Ishikawa (cell line): ENCODE results near the gene NDOR1.

Experiments
- CEBPB ChIP-seq: IDR thresholded peaks from 2 replicates; pipeline ENCODE4 v1.6.1; 2012
- CREB1 ChIP-seq: IDR thresholded peaks from 2 replicates; pipeline ENCODE4 v1.6.1; 2012; ENCODE audit warnings: low read depth
- EGR1 ChIP-seq: IDR thresholded peaks from 2 replicates; pipeline ENCODE4 v1.6.1; 2012
- EP300 ChIP-seq: IDR thresholded peaks from 2 replicates; pipeline ENCODE4 v1.6.1; 2012; ENCODE audit warnings: borderline replicate concordance
- FOXM1 ChIP-seq: IDR thresholded peaks from 2 replicates; pipeline ENCODE4 v1.6.1; 2012; ENCODE audit warnings: low read depth, borderline replicate concordance
- MAX ChIP-seq: IDR thresholded peaks from 2 replicates; pipeline ENCODE4 v1.6.1; 2012
- NFIC ChIP-seq: IDR thresholded peaks from 2 replicates; pipeline ENCODE4 v1.6.1; 2012
- RAD21 ChIP-seq: IDR thresholded peaks from 2 replicates; pipeline ENCODE4 v1.6.1; 2012; ENCODE audit warnings: low read depth
- TAF1 ChIP-seq: IDR thresholded peaks from 2 replicates; pipeline ENCODE4 v1.6.1; 2012; ENCODE audit warnings: low read depth, mild to moderate bottlenecking
- TCF12 ChIP-seq: IDR thresholded peaks from 2 replicates; pipeline ENCODE4 v1.6.1; 2012; ENCODE audit warnings: low read depth
- TEAD4 ChIP-seq: IDR thresholded peaks from 2 replicates; pipeline ENCODE4 v1.6.1; 2012
- ZBTB7A ChIP-seq: IDR thresholded peaks from 2 replicates; pipeline ENCODE4 v1.6.1; 2012; ENCODE audit warnings: low read depth
- TF ChIP-seq, protein P1 (sequence below): IDR thresholded peaks from 2 replicates; pipeline ENCODE4 v1.6.1; 2012
- TF ChIP-seq, protein P2 (sequence below): IDR thresholded peaks from 2 replicates; pipeline ENCODE4 v1.6.1; 2012; ENCODE audit warnings: low read depth, mild to moderate bottlenecking

The NDOR1 gene

GRCh38 chr9:137192448-137192780 lies 13.1 kb upstream of the NDOR1 start:
- no peak for TF ChIP-seq CREB1
- TF ChIP-seq TEAD4: no peak
- TF ChIP-seq, protein P1, sequence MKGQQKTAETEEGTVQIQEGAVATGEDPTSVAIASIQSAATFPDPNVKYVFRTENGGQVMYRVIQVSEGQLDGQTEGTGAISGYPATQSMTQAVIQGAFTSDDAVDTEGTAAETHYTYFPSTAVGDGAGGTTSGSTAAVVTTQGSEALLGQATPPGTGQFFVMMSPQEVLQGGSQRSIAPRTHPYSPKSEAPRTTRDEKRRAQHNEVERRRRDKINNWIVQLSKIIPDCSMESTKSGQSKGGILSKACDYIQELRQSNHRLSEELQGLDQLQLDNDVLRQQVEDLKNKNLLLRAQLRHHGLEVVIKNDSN: no peak

- TF ChIP-seq, protein P2, sequence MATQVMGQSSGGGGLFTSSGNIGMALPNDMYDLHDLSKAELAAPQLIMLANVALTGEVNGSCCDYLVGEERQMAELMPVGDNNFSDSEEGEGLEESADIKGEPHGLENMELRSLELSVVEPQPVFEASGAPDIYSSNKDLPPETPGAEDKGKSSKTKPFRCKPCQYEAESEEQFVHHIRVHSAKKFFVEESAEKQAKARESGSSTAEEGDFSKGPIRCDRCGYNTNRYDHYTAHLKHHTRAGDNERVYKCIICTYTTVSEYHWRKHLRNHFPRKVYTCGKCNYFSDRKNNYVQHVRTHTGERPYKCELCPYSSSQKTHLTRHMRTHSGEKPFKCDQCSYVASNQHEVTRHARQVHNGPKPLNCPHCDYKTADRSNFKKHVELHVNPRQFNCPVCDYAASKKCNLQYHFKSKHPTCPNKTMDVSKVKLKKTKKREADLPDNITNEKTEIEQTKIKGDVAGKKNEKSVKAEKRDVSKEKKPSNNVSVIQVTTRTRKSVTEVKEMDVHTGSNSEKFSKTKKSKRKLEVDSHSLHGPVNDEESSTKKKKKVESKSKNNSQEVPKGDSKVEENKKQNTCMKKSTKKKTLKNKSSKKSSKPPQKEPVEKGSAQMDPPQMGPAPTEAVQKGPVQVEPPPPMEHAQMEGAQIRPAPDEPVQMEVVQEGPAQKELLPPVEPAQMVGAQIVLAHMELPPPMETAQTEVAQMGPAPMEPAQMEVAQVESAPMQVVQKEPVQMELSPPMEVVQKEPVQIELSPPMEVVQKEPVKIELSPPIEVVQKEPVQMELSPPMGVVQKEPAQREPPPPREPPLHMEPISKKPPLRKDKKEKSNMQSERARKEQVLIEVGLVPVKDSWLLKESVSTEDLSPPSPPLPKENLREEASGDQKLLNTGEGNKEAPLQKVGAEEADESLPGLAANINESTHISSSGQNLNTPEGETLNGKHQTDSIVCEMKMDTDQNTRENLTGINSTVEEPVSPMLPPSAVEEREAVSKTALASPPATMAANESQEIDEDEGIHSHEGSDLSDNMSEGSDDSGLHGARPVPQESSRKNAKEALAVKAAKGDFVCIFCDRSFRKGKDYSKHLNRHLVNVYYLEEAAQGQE: no peak
- TF ChIP-seq MAX: no peak
- TF ChIP-seq TAF1: no peak
- no peak for TF ChIP-seq CEBPB
- no peak for TF ChIP-seq NFIC
- TF ChIP-seq RAD21: no peak
- no peak for TF ChIP-seq TCF12
These were observed 12.6 kb upstream of the NDOR1 start for GRCh38 chr9:137192859-137193258.

DNA sequence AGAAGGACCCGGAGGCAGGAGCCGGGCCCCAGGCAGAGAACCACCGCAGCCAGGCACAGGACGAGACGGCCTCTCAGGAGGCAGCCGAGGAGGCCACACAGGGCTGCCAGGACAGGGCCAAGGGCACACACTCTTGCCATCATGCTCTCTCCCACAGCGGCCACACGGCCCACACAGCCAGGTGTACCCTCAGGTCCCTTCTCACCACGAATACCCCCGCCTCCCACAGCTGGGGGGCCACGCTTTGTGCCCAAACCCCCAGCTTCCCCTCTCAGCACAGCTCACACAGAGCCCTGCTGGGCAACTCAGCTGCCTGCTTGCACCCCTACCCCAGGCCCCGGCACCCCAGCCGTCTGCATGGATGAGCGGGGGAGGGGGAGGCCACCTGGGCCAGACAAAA lies 11.7 kb upstream of the NDOR1 start:
- no peak for TF ChIP-seq TCF12
- no peak for TF ChIP-seq MAX
- TF ChIP-seq, protein P1: no peak
- TF ChIP-seq ZBTB7A: no peak
- TF ChIP-seq CREB1: no peak
- no peak for TF ChIP-seq TAF1
- TF ChIP-seq FOXM1: no peak
- no peak for TF ChIP-seq EGR1
- no peak for TF ChIP-seq NFIC

DNA sequence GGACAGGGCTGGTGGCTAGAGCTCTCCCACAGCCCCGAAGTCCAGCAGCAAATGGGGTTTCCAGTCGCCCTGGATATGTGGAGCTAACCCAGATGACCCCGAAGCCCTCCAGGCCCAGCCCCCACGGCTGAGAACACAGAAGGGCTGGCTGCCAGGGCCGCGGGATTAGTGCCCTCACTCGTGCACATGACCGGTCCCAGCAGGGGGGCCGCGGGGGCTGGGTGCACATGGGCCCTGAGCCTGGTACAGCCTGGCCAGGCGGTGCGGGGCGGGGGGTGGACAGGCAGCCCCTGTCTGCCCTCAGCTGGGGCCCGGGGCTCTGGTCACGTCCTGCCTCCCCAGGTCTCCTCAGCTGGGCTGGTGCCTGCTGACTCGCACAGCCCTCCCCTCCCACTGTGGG lies 11.1 kb upstream of the NDOR1 start:
- TF ChIP-seq EGR1 (no peak), NFIC (peak; percentile 68), ZBTB7A (no peak; the same call in 1 of the 2 replicates), TCF12 (0 out of 2 replicates have a peak, but pooled peaks have one; percentile 36)
- TF ChIP-seq, protein P1: 0 out of 2 replicates have a peak, but pooled peaks have one; percentile 37

DNA sequence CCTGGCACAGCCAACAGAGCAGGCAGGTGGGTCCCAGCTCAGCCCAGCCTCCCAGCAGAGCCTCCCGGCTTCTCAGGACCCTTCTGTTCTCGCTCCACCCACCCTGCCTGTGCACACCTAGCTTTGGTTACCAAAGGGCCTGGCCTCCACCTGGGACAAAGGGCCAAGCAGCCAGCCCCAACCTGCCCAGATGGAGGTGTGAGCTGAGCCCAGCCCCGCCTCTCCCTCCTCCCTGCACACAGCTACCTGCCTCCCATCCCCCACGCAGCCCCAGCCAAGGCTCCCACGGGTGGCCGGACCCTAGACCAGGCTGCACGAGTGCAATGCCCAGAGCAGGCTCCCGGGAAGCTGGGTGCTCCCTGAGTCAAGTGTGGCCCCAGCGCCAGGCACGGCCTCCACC lies 10.6 kb upstream of the NDOR1 start:
- TF ChIP-seq EP300: no peak
- TF ChIP-seq MAX: 0 out of 2 replicates have a peak, but pooled peaks have one; percentile 10

DNA sequence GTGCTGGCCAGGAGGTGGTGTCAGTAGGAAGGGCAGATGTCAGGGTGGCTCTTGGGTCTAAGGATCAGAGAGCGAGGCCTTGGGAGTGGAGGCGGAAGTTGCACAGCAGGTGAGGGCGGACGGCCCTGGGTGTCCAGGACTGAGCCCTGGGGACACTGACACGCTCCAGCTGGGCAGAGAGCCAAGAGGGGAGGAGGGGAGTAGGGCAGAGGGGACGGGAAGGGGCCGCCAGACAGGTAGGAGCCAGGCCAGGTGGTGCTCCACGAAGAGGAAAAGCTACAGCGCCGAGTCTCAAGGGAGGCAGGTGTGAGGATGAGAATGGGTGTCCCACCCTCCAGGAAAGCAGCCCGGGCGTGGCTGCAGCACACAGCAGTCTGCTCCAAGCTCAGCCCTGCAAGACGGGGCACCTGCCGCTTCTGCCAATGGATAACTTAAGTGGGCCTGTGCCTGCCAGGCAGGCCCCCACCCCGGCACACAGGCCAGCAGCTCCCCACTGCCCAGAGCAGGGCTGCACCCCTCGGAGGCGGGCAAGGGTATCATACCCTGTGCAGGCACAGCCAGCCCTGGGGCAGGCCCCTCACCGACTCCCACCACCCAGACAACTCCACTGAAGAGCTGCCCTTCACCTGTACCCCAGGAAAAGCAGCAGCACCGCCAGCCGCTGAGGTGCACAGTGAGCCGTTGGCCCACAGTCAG lies 9.8 kb upstream of the NDOR1 start:
- TF ChIP-seq EP300 (0 out of 2 replicates have a peak, but pooled peaks have one; percentile 35), CREB1 (no peak), RAD21 (no peak), ZBTB7A (peak; percentile 61; the same call in 1 of the 2 replicates), NFIC (peak; percentile 90)
- TF ChIP-seq, protein P1: no peak

DNA sequence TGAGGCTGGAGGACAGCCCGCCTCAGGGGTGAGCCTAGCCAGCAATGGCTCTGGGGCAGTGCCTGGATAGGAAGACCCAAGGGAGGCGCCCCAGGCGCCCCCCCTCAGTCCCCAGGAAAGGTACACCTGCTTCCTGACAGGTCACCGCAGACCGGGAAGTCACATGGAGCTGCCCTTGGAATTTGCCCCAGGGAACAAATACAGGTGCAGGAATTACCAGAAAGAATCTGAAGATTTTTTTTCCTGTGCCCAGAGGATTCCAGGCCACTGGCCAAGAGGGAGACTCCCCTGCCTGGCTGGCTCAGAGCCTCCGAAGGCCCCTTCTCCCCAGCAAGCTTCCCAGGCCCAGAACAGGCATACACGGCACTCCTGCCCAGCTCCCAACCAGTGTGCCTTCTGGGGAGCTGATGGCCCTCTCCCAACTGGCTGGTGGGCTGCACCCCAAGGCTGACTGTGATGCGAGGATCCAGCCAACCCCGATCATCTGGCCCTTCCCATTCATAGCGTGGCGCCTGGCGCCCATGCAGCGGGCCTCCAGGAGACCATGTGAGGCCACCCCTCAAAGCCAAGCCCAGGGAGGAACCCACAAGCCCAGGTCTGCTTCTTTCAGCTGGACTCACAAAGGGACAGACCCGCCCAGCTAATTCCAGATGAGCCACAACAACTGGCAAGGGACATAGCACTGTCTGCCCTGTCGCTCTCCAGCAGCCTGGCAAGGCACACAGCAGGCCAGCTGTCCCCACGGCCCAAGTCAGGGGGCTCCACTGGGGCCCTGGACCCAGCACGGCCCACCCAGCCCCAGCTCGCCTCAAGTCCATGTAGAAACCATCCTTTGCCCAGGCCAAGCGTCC lies 7.2 kb upstream of the NDOR1 start:
- TF ChIP-seq, protein P1: peak; percentile 83
- TF ChIP-seq FOXM1 (no peak), TAF1 (no peak), TEAD4 (peak; percentile 79), NFIC (peak; percentile 60), MAX (0 out of 2 replicates have a peak, but pooled peaks have one; percentile 17), TCF12 (peak; percentile 82)
